Keratinocyte (primary cell): Measurements from ENCODE around the gene GRIN2C. TPM values are rescaled to one million over a fixed set of nuclear protein-coding genes. Genes with fewer than 3 reads are reported as not detected.

Experiments
- DNase-seq: peaks from one replicate; pipeline ENCODE4 v3.0.0-alpha.2; 2011; ENCODE audit warnings: low read depth, missing footprints, low spot score
- FAIRE-seq: peaks from 2 replicates; lab custom pipeline; 2011; peaks lifted over from hg19 to GRCh38; lab: Jason Lieb, UNC
- H2AFZ ChIP-seq: 2 replicates; pipeline ENCODE4 v1.6.0; 2012; ENCODE audit warnings: low read length, control low read depth, inconsistent platforms; ENCODE audit not compliant: control insufficient read depth
- H3K27ac ChIP-seq: 2 replicates; pipeline ENCODE4 v1.5.1; 2011; ENCODE audit warnings: low read length; ENCODE audit not compliant: control insufficient read depth, insufficient read depth
- H3K27me3 ChIP-seq: 3 replicates; pipeline ENCODE4 v1.6.0; 2011; ENCODE audit warnings: low read length; ENCODE audit not compliant: control insufficient read depth, insufficient read depth; ENCODE audit errors: extremely low read depth
- H3K36me3 ChIP-seq, 2 experiments: 2 replicates in 1 of 2; 3 replicates in 1 of 2; pipeline ENCODE4 v1.5.1; 2011; ENCODE audit warnings: low read length in 2 of 2, mild to moderate bottlenecking in 1 of 2; ENCODE audit not compliant: control insufficient read depth in 2 of 2, insufficient read depth in 2 of 2; ENCODE audit errors: extremely low read depth in 1 of 2
- H3K4me1 ChIP-seq: 3 replicates; pipeline ENCODE4 v1.5.1; 2011; ENCODE audit warnings: low read length; ENCODE audit not compliant: control insufficient read depth, insufficient read depth; ENCODE audit errors: extremely low read depth
- H3K4me2 ChIP-seq: 3 replicates; pipeline ENCODE4 v1.6.0; 2011; ENCODE audit warnings: low read depth, low read length; ENCODE audit not compliant: control insufficient read depth, insufficient read depth; ENCODE audit errors: extremely low read depth
- H3K4me3 ChIP-seq, 3 experiments: fragments of 200-600 bp in 1 of 3; sonication (generic) in 1 of 3; 2 replicates in 2 of 3; 3 replicates in 1 of 3; pipeline ENCODE4 v1.5.1; 2011 to 2016; ENCODE audit warnings: low read length in 3 of 3, mild to moderate bottlenecking in 3 of 3, control low read depth in 2 of 3, inconsistent platforms in 1 of 3, low read depth in 1 of 3, mixed read lengths in 1 of 3, mixed run types in 1 of 3, moderate library complexity in 1 of 3; ENCODE audit not compliant: control insufficient read depth in 2 of 3, insufficient read depth in 2 of 3; ENCODE audit errors: extremely low read depth in 1 of 3
- H3K79me2 ChIP-seq: 2 replicates; pipeline ENCODE4 v1.6.0; 2012; ENCODE audit warnings: low read length; ENCODE audit not compliant: control insufficient read depth, insufficient read depth
- H3K9ac ChIP-seq: 3 replicates; pipeline ENCODE4 v1.6.0; 2011; ENCODE audit warnings: low read length; ENCODE audit not compliant: control insufficient read depth, insufficient read depth; ENCODE audit errors: extremely low read depth
- H3K9me1 ChIP-seq: 3 replicates; pipeline ENCODE4 v1.6.0; 2011; ENCODE audit warnings: low read length; ENCODE audit not compliant: control insufficient read depth, insufficient read depth; ENCODE audit errors: extremely low read depth
- H3K9me3 ChIP-seq: 2 replicates; pipeline ENCODE4 v1.5.1; 2012; ENCODE audit warnings: low read depth, low read length; ENCODE audit not compliant: control insufficient read depth
- H4K20me1 ChIP-seq: 3 replicates; pipeline ENCODE4 v1.6.0; 2011; ENCODE audit warnings: low read length; ENCODE audit not compliant: control insufficient read depth, insufficient read depth; ENCODE audit errors: extremely low read depth
- CTCF ChIP-seq, 3 experiments: IDR thresholded peaks in 1 of 3; conservative IDR thresholded peaks in 1 of 3; optimal IDR thresholded peaks in 1 of 3; 2 replicates in 2 of 3; 3 replicates in 1 of 3; pipeline versions ENCODE3 to v1.5.1; 2011; ENCODE audit warnings: low read length in 3 of 3, mild to moderate bottlenecking in 3 of 3, moderate library complexity in 2 of 3, control low read depth in 1 of 3, inconsistent platforms in 1 of 3; ENCODE audit not compliant: insufficient read depth in 2 of 3; ENCODE audit errors: extremely low read depth in 1 of 3
- EZH2 ChIP-seq: IDR thresholded peaks from one replicate; pipeline ENCODE4 v1.6.1; 2012; ENCODE audit warnings: inconsistent platforms, mild to moderate bottlenecking, low read length, moderate library complexity
- dilution Hi-C: fragments of 300-500 bp; cut with MboI; formaldehyde crosslinking; loops from one replicate; pipeline ENCODE4 v1.7.0; 2020; ENCODE audit warnings: low sequenced_read_pairs; ENCODE audit not compliant: extremely low pct_ligation_motif_present
- polyA plus RNA-seq, 5 experiments: library from polyadenylated mRNA; depleted of rRNA in 3 of 5; stranded (reverse) in 3 of 5; stranded (forward) in 1 of 5; unstranded in 1 of 5; fragments of >200 nt; gene quantifications; 1 replicate in 1 of 5; 2 replicates in 3 of 5; 3 replicates in 1 of 5; pipeline versions ENCODE4 v1.2.1 to v1.2.3, GENCODE V29; 2011 to 2012; ENCODE audit warnings: missing spikeins in 2 of 5, low read depth in 1 of 5, low replicate concordance in 1 of 5

The GRIN2C gene
- polyA plus RNA-seq, 1 donor (not counting 4 experiments of a cell fraction or from before 2014, with no cell fraction given) = not detected

- DNase-seq = no peak
Observed at GRCh38 chr17:74875155-74875976, 15.7 kb upstream of the GRIN2C start.

GRCh38 chr17:74874615-74875037, 14.9 kb upstream of the GRIN2C start:
- dilution Hi-C loops = no loop called here
- peaks cover 8% of the 10 kb centered on the region for H3K79me2 ChIP-seq
- no peak overlapping the region for H3K4me3 ChIP-seq
- H3K27ac ChIP-seq = no peak overlapping the region
- H2AFZ ChIP-seq = no peak overlapping the region
- FAIRE-seq = no peak
- H3K9me3 ChIP-seq = no peaks in the 10 kb centered on the region
- TF ChIP-seq EZH2 = no peak
- TF ChIP-seq CTCF (optimal IDR thresholded peaks at IDR 0.05 in 1 of 3, IDR thresholded peaks at IDR 0.05 in 1 of 3, conservative IDR thresholded peaks at IDR 0.05 in 1 of 3; ENCODE audit: extremely low read depth in 1 of 3, insufficient read depth in 2 of 3, low read length in 3 of 3) = no peak
- H3K4me2 ChIP-seq = no peak overlapping the region
- H3K4me1 ChIP-seq = peaks cover 30% of the 10 kb centered on the region
- H3K27me3 ChIP-seq = no peaks in the 10 kb centered on the region
- H3K36me3 ChIP-seq = peaks cover 0 to 2% of the 10 kb centered on the region in 2 experiments
- H3K9me1 ChIP-seq = no peaks in the 10 kb centered on the region
- H3K9ac ChIP-seq = no peak overlapping the region
- H4K20me1 ChIP-seq = no peaks in the 10 kb centered on the region
- no peak for DNase-seq

More at GRCh38 chr17:74875155-74875976, 15.7 kb upstream of the GRIN2C start:
- Histone ChIP-seq H3K79me2 (peaks cover 8% of the 10 kb centered on the region), H3K4me2 (no peak overlapping the region), H4K20me1 (no peaks in the 10 kb centered on the region), H3K9me3 (no peaks in the 10 kb centered on the region), H3K27ac (no peak overlapping the region), H3K9me1 (no peaks in the 10 kb centered on the region), H3K27me3 (no peaks in the 10 kb centered on the region), H3K36me3 (no peaks in the 10 kb centered on the region), H3K9ac (no peak overlapping the region), H2AFZ (no peak overlapping the region), H3K4me3 (no peak overlapping the region), H3K4me1 (peaks cover 30% of the 10 kb centered on the region)
- FAIRE-seq = no peak
- TF ChIP-seq CTCF (optimal IDR thresholded peaks at IDR 0.05 in 1 of 3, IDR thresholded peaks at IDR 0.05 in 1 of 3, conservative IDR thresholded peaks at IDR 0.05 in 1 of 3; ENCODE audit: extremely low read depth in 1 of 3, insufficient read depth in 2 of 3, low read length in 3 of 3) = no peak
- no peak for TF ChIP-seq EZH2
- dilution Hi-C loops = no loop called here
